SU-DHL-6 (cell line): Measurements from ENCODE around the gene SPDYE1.

Experiments
- H2AFZ ChIP-seq: fragments of 200-600 bp; sonication (generic); 2 replicates; pipeline ENCODE4 v1.6.1; 2014; ENCODE audit warnings: low read depth, mild to moderate bottlenecking, moderate library complexity, mixed read lengths, antibody characterized with exemption, low read length; ENCODE audit not compliant: severe bottlenecking
- H3F3A ChIP-seq: fragments of 200-600 bp; shearing (Covaris generic); 2 replicates; pipeline ENCODE4 v1.6.0; 2016; ENCODE audit warnings: antibody characterized with exemption, mild to moderate bottlenecking; ENCODE audit not compliant: insufficient read depth
- H3K27ac ChIP-seq: fragments of 200-600 bp; sonication (generic); 2 replicates; pipeline ENCODE4 v1.5.1; 2016; ENCODE audit warnings: low read depth, mild to moderate bottlenecking, low read length, moderate library complexity, mixed read lengths
- H3K27me3 ChIP-seq: fragments of 200-600 bp; sonication (generic), shearing (Covaris generic); 2 replicates; pipeline ENCODE4 v1.6.0; 2014; ENCODE audit warnings: mild to moderate bottlenecking, low read length
- H3K36me3 ChIP-seq: fragments of 200-600 bp; sonication (generic); 2 replicates; pipeline ENCODE4 v1.6.1; 2014; ENCODE audit warnings: mild to moderate bottlenecking, low read length, mixed read lengths
- H3K4me2 ChIP-seq: fragments of 300-600, 200-600 bp; shearing (Covaris generic), sonication (generic); 2 replicates; pipeline ENCODE4 v1.6.0; 2014; ENCODE audit warnings: low read length, low read depth, mild to moderate bottlenecking; ENCODE audit not compliant: poor library complexity, severe bottlenecking
- H3K4me3 ChIP-seq: fragments of 200-600 bp; sonication (generic); 2 replicates; pipeline ENCODE4 v1.5.1; 2014; ENCODE audit warnings: antibody characterized with exemption, low read length, mild to moderate bottlenecking, mixed read lengths; ENCODE audit not compliant: insufficient read depth, poor library complexity, severe bottlenecking
- H3K79me2 ChIP-seq: fragments of 200-600 bp; sonication (generic); 2 replicates; pipeline ENCODE4 v1.6.1; 2014; ENCODE audit warnings: mild to moderate bottlenecking, low read length, moderate library complexity; ENCODE audit not compliant: insufficient read depth
- H3K9ac ChIP-seq: fragments of 200-600 bp; sonication (generic); 2 replicates; pipeline ENCODE4 v1.7.0; 2014; ENCODE audit warnings: mild to moderate bottlenecking, low read length
- H3K9me2 ChIP-seq: fragments of 200-600 bp; sonication (generic); replicated peaks from 2 replicates; pipeline ENCODE4 v1.6.1; 2014; ENCODE audit warnings: low read length; ENCODE audit not compliant: insufficient read depth
- H3K9me3 ChIP-seq: fragments of 200-600 bp; sonication (generic); 2 replicates; pipeline ENCODE4 v1.6.1; 2014; ENCODE audit warnings: low read length, mixed read lengths; ENCODE audit not compliant: insufficient read depth
- H4K20me1 ChIP-seq: fragments of 200-600 bp; sonication (generic); 2 replicates; pipeline ENCODE4 v1.6.1; 2014; ENCODE audit warnings: low read depth, mild to moderate bottlenecking, antibody characterized with exemption, low read length, moderate library complexity, mixed read lengths
- EZH2phosphoT487 ChIP-seq: fragments of 200-600 bp; sonication (generic), shearing (Covaris generic); conservative IDR thresholded peaks from 2 replicates; pipeline ENCODE4 v1.6.1; 2018; ENCODE audit warnings: mild to moderate bottlenecking, antibody characterized with exemption, low read length, moderate library complexity, mixed read lengths
- TF ChIP-seq, protein P1 (sequence below): fragments of 200-600 bp; sonication (generic); IDR thresholded peaks from one replicate; pipeline ENCODE4 v1.5.1; 2017; ENCODE audit warnings: antibody characterized with exemption, mild to moderate bottlenecking, low read length, moderate library complexity; ENCODE audit not compliant: insufficient read depth, poor library complexity, severe bottlenecking

Gene SPDYE1

DNA sequence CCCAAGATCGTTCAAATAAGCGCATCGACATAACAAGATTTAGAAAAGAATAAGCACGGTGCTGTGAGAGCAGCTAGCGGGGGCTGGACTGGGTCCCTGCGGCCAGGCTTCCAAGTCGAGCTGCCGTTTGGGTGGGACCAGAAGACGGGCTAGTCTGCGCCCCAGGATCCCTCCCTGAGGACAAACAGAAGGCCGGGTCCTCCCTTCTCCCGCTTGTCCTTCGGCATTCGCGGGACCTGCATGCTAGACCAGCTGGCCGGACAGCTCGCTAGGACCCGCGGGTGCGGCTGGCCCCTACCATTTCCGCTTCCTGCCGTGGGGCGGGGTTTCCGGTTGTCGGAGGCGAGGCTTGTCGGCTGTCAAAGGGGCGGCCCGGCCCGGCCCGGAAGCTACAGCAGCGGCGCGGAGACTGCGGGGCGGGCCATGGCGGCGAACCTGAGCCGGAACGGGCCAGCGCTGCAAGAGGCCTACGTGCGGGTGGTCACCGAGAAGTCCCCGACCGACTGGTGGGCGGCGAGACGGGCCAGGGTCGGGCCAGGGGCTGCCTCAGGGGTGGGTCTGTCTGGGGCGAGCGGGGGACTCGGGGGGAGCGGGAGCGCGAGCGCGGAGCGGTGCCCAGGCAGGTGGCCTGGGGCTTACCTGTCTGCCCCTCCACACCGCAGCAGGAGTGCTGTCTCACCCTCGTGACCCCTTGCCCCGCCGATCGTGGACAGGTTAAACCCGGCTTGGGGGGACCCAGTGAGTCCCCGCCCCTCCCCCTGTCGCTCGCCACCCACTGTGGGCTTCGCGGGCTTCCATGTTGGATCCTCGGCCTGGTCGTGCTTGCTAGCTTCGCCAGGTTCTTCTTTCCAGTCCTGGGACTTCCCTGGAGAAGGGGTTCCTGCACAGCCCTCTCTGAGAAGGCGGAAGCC is 46.9 kb downstream of the SPDYE1 start, which contains the start of gene DBNL:
Gene DBNL (plus strand): TSS at position 388 of the 911 bp plus-strand sequence. CDS start 36 bp downstream, at position 424.
- Histone ChIP-seq H3K27me3 (no peaks in the 10 kb centered on the region), H3F3A (peaks cover 35% of the 10 kb centered on the region), H4K20me1 (peaks cover 10% of the 10 kb centered on the region; the same call in 1 of the 2 replicates), H2AFZ (peak within 1 kb of the TSS; percentile 60), H3K36me3 (0 out of 2 replicates have a peak, but pooled peaks cover under 1% of the 10 kb centered on the region), H3K9me2 (no peaks in the 10 kb centered on the region), H3K9ac (peak within 1 kb of the TSS; percentile 97), H3K4me3 (peak within 1 kb of the TSS; percentile 94), H3K79me2 (peaks cover 48% of the 10 kb centered on the region), H3K27ac (peak within 1 kb of the TSS; percentile 77), H3K4me2 (peak within 1 kb of the TSS; percentile 93), H3K9me3 (no peaks in the 10 kb centered on the region)
- no peak for TF ChIP-seq EZH2phosphoT487
- TF ChIP-seq, protein P1, sequence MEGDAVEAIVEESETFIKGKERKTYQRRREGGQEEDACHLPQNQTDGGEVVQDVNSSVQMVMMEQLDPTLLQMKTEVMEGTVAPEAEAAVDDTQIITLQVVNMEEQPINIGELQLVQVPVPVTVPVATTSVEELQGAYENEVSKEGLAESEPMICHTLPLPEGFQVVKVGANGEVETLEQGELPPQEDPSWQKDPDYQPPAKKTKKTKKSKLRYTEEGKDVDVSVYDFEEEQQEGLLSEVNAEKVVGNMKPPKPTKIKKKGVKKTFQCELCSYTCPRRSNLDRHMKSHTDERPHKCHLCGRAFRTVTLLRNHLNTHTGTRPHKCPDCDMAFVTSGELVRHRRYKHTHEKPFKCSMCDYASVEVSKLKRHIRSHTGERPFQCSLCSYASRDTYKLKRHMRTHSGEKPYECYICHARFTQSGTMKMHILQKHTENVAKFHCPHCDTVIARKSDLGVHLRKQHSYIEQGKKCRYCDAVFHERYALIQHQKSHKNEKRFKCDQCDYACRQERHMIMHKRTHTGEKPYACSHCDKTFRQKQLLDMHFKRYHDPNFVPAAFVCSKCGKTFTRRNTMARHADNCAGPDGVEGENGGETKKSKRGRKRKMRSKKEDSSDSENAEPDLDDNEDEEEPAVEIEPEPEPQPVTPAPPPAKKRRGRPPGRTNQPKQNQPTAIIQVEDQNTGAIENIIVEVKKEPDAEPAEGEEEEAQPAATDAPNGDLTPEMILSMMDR: no peak

DNA sequence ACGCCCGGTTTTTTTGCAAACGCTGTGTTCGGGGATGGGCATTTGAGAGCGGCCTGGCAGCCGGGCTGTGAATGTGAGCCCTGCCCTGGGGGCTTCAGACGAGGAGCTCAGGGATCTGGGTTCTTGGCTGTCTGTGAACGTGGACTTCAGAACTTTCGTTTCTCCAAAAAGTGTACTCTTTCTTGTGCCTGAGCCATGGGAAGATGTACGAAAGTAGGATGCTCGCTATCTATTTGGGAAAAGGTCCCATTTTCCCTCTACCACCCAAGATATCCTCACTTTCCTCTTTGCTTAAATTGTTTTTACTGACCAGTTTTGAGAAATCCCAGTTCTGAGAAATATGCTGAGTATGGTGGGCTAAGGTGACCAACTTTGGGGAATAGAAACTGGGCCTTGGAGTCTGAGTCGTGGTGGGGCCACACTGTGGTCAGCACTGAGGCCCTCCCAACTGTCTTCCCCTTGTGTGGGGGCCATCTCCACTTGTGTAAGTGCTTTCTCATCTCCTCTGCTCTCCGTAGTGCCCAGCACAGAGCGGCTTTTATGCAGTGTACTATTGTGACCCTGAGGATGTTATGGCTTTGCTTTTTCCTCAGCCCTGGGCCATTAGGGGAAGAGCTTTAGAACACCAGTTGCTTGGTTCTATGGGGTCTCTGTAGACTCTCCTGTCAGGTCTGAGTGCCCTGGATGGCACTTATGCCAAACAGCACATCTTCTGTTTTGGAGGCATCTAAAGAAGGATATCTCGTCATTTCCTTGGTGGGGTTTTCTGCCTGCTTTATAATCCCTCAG is 47.7 kb downstream of the SPDYE1 start:
- H3K9me2 ChIP-seq: no peaks in the 10 kb centered on the region
- H3K9me3 ChIP-seq: no peaks in the 10 kb centered on the region
- peak overlapping the region; percentile 32 for H2AFZ ChIP-seq
- peak overlapping the region; percentile 94 for H3K4me3 ChIP-seq
- peak overlapping the region; percentile 77 for H3K27ac ChIP-seq
- TF ChIP-seq, protein P1: no peak
- H3K4me2 ChIP-seq: peak overlapping the region; percentile 93
- H3K36me3 ChIP-seq: 0 out of 2 replicates have a peak, but pooled peaks cover 4% of the 10 kb centered on the region
- peaks cover 13% of the 10 kb centered on the region; the same call in 1 of the 2 replicates for H4K20me1 ChIP-seq
- H3K27me3 ChIP-seq: no peaks in the 10 kb centered on the region
- H3K79me2 ChIP-seq: peaks cover 56% of the 10 kb centered on the region
- H3K9ac ChIP-seq: peak overlapping the region; percentile 97
- H3F3A ChIP-seq: peaks cover 35% of the 10 kb centered on the region

DNA sequence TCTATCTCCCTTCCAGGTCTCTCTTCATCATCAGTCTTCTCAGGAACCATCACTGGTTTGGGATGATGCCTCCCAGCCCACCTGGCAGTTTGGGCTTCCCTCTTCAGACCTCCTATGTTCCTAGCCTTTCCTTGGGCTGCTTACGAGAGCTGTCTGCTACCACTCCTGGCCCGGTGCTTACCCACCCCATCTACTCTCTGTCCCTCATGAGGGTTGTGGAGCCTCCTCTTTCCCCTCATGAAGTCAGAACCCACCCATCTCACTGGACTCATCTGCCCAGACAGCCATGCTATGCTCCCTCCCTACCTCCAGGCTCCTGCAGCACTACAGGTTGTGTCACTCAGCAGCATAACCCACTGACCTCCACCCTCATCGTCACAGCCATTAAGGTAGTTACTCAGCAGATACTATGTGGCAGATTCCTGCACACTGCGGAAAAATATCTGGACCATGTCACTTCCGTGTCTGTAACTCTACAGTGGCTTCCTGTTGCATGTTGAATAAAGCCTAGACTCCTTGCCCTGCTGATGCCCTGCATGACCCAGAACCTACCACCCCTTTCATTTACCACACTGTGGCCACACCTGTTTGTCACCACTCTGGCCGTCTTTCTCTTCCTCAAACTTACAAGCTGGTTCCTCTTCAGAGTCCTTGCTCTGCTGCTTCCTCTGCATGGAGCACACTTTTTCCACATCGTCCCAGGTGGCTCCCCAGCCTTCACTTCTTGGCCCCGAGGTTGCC is 48.8 kb downstream of the SPDYE1 start:
- Histone ChIP-seq H3K9me3 (no peaks in the 10 kb centered on the region), H2AFZ (no peak overlapping the region), H3K79me2 (peaks cover 63% of the 10 kb centered on the region), H3F3A (peaks cover 35% of the 10 kb centered on the region), H3K27me3 (no peaks in the 10 kb centered on the region), H3K36me3 (0 out of 2 replicates have a peak, but pooled peaks cover 4% of the 10 kb centered on the region), H3K27ac (peak overlapping the region; percentile 77), H4K20me1 (peaks cover 17% of the 10 kb centered on the region; the same call in 1 of the 2 replicates), H3K9me2 (no peaks in the 10 kb centered on the region), H3K4me3 (peak overlapping the region; percentile 94), H3K9ac (peak overlapping the region; percentile 97), H3K4me2 (peak overlapping the region; percentile 93)
- TF ChIP-seq EZH2phosphoT487: no peak
- TF ChIP-seq, protein P1: no peak
